IPS-NIHi11 (cell line): ENCODE measurements around the gene CHST9.
A peak's percentile ranks its signal among the peaks of the same experiment; 100 is the strongest.
"Not testable (repeated sequence)": the region's sequence is repeated elsewhere in the genome, so short reads cannot be mapped to it uniquely, and the experiment has no call there.

ENCODE experiments used
- DNase-seq: peaks from one replicate; pipeline ENCODE4 v3.0.0; 2012; ENCODE audit warnings: mixed read lengths, low spot score

CHST9 gene

GRCh38 chr18:27185025-27185763 lies at the start of gene CHST9:
TSS of gene CHST9 (minus strand) at chr18:27185308. CDS start at chr18:27142809, 42,499 bp downstream.
- DNase-seq: peak; percentile 86

GRCh38 chr18:27232355-27232754 lies 47.2 kb upstream of the CHST9 start:
- DNase-seq: not testable (repeated sequence)

GRCh38 chr18:27231671-27232070 lies 46.6 kb upstream of the CHST9 start:
- not testable (repeated sequence) for DNase-seq

- not testable (repeated sequence) for DNase-seq
These were observed 46.1 kb upstream of the CHST9 start for GRCh38 chr18:27231221-27231620.

GRCh38 chr18:27227721-27228120 lies 42.6 kb upstream of the CHST9 start:
- DNase-seq: peak; percentile 14

GRCh38 chr18:27226556-27227075 lies 41.5 kb upstream of the CHST9 start:
- DNase-seq: no peak

- DNase-seq: no peak
These were observed 40.9 kb upstream of the CHST9 start for GRCh38 chr18:27225947-27226481.

- no peak for DNase-seq
These were observed 38.6 kb upstream of the CHST9 start for GRCh38 chr18:27223526-27224291.

GRCh38 chr18:27214831-27215230 lies 29.7 kb upstream of the CHST9 start:
- DNase-seq: no peak

- no peak for DNase-seq
These were observed 28.1 kb upstream of the CHST9 start for GRCh38 chr18:27213123-27213717.

- DNase-seq: no peak
These were observed 26.5 kb upstream of the CHST9 start for GRCh38 chr18:27211569-27211968.

GRCh38 chr18:27206411-27206810 lies 21.3 kb upstream of the CHST9 start:
- DNase-seq: no peak

- no peak for DNase-seq
These were observed 17.6 kb upstream of the CHST9 start for GRCh38 chr18:27202741-27203140.

GRCh38 chr18:27198036-27198435 lies 12.9 kb upstream of the CHST9 start:
- DNase-seq: no peak

GRCh38 chr18:27188309-27188708 lies 3.2 kb upstream of the CHST9 start:
- no peak for DNase-seq

GRCh38 chr18:27185897-27186296 lies 789 bp upstream of the CHST9 start:
- DNase-seq: no peak

- DNase-seq: peak; percentile 38
These were observed 738 bp downstream of the CHST9 start for GRCh38 chr18:27184115-27185024.

GRCh38 chr18:27181726-27182125 lies 3.4 kb downstream of the CHST9 start:
- DNase-seq: no peak

GRCh38 chr18:27178424-27178823 lies 6.7 kb downstream of the CHST9 start:
- DNase-seq: no peak

- peak; percentile 22 for DNase-seq
These were observed 9.2 kb downstream of the CHST9 start for GRCh38 chr18:27175914-27176313.

GRCh38 chr18:27175245-27175644 lies 9.9 kb downstream of the CHST9 start:
- no peak for DNase-seq
